GM18499 (cell line): Measurements from ENCODE around the gene TGM3.

Experiments used
- ATAC-seq: cut with Tn5 transposase; IDR thresholded peaks from one replicate; pipeline ENCODE4 v1.9.1; 2021; ENCODE audit warnings: moderate number of reproducible peaks; ENCODE audit not compliant: insufficient read depth, unreplicated experiment

TGM3 gene

GRCh38 chr20:2368621-2369020 is 72.8 kb downstream of the TGM3 start:
- ATAC-seq = no peak

GRCh38 chr20:2373098-2373497 is 77.3 kb downstream of the TGM3 start:
- ATAC-seq = no peak

DNA sequence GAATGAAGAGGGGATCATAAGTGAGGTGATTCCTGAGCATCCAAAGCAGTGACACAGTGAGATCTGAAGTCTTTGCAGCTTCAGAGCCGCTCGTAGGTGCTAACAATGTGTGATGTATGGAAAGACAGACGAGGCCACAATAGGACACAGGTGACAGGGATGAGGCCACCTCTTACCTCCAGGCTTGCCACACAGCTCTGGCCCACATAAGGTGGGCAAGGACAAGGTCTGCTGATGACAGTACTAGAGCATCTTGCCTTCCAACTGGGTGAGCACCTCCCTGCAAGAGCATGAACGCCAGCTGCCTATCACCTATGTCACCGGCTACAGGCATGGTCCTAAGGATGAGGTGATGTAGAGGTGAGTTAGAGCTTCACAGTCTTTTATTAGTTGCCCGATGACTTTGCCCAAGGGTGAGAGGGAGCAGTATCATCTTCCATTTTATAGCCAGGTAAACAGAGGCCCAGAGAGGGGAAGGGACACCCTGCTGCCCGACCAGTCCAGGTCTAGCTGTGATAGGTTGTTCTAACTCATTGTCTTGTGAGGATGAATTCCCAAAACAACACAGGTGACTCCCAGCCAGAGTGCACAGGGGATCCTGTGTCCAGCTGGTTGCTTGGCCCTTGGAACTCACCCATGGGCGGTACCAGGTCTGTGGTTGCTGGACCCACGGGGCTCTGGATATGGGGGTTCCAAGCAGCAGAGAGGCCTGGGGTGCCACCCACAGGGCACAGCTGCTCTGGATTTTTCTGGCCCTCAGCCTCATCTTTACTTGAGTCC is 78.7 kb downstream of the TGM3 start:
- no peak for ATAC-seq

DNA sequence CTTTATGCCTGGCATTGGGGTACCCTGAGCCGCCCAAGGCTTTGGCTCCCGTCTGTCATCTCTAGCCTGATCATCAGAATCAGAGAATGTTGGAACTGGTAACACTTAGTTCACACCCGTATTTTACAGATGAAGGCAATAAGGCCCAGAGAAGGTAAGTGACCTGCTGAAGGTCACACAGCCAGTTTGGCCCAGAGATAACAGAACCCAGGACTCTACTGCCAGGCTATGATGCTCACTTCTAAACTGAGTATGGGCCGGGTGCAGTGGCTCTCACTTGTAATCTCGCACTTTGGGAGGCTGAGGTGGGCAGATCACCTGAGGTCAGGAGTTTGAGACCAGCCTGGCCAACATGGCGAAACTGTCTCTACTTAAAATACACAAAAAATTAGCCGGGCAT is 83.1 kb downstream of the TGM3 start:
- ATAC-seq = no peak

DNA sequence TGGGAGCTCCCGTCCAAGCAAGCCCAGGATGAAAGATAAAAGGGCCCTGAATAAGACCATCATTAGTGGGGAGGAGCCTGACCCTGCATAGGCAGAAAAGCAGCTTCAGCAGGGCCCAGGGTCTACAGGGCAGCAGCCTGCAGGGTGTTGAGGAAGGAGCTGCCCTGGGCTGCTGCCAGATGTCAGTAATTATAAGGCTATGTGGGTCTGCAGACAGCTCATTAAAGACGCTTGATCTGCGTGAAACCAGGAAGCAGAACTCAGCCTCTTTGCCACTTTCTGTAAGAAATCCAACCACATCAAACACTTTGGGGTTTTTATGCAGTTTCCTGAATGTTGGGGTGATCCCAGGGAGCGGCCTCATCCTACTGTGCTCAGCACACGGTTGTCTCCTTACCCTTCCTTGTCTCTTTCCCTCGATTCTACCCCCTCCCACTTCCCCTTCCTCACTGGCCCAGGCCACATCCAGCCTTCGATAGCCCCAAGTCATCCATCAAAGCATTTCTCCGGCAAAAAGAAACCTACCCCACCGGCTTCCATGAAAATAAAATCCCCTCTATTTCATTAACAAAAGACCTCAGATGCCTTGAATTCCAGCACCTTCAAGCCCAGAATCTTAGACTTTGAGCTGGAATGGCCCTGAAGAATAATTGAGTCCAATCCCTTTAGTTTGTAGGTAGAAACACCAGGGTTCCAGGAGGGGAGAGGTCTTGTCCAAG is 83.9 kb downstream of the TGM3 start:
- ATAC-seq = no peak

DNA sequence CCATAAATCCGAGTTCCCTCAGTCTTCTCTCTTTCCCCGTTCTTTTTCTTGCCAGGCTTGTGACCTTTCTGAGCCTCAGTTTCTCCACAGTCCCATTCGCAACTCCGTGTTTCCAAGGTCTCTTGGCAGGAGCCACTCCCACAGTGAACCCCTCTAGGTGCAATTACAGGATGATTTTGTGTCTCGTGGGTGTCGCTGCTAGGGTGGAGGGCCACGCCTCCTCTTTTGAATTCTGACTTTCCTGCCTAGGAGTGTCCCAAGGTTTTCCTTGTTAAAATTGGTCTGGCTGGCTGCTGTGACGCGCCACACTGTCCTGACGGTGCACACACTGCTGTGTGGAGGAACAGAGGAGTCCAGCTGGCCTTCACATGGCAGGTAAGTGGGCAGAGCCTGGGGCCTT is 84.8 kb downstream of the TGM3 start, which contains the start of gene TGM6:
TSS of gene TGM6 (plus strand) at position 301 of the 400 bp plus-strand sequence. CDS start at position 369, 68 bp downstream.
- ATAC-seq = no peak

- no peak for ATAC-seq
Measured at GRCh38 chr20:2381303-2381702, 85.5 kb downstream of the TGM3 start.

DNA sequence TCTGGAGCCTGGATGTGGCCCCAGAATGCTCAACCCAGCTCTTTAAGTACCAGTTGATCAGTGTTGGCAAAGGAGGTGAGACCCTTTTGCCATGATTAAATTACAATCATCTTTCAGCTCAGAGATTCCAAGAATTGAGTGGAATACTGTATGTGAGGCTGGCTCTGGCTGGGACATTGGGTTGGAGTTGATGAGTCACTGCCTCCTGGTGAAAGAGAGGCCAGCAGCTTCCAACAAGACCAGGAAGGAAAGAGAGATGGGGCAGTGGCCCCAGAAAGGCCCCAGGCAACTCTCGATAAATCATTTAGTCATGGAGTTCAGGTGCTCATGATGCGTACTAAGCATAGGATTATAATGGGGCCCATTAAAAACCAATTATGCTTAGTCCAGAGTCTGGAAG is 87.0 kb downstream of the TGM3 start:
- no peak for ATAC-seq

DNA sequence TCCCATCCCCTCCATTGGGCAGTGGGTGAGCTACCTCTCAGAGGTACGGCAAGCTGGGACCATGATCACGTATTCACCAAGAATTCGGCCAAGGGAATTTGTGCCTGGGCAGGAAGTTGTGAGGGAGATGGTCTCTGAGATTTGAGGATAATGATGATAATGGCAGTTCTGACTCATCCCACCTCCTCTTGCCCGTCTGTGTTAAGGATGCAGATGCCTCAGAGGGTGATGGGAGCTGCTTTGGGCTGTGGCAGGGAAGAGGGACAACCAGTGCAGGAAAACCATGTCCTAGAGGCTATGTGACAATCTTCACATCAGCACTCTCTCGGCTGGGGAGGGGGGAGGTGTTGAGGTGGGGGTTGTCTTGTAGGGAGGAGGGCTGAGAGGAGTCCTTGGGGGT is 89.2 kb downstream of the TGM3 start:
- no peak for ATAC-seq

- ATAC-seq = no peak
Measured at GRCh38 chr20:2385496-2385895, 89.7 kb downstream of the TGM3 start.

DNA sequence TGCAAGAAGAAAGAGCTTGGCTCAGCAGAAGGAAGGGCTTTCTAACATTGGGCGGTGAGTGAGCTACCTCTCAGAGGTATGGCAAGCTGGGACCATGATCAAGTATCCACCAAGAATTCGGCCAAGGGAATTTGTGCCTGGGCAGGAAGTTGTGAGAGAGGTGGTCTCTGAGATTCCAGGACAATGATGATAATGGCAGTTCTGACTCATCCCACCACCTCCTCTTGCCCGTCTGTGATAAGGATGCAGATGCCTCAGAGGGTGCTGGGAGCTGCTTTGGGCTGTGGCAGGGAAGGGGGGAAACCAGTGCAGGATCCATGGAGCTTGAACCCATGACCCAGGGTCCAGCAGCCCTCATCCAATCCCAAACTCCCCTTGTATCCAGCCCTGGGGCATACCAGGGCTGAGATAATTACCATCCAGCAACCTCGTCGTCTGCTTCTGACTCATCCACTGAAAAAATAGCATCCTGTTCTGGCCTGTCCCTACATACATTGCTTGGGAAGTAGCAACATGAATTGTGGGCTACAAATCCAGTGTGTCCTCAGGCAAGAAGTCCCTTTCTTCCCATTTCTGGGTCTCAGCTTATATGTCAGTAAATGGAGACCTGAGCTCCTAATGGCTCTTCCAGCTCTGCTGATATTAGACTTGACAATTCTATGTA is 90.8 kb downstream of the TGM3 start:
- ATAC-seq = no peak

- no peak for ATAC-seq
Measured at GRCh38 chr20:2387180-2387577, 91.4 kb downstream of the TGM3 start.

DNA sequence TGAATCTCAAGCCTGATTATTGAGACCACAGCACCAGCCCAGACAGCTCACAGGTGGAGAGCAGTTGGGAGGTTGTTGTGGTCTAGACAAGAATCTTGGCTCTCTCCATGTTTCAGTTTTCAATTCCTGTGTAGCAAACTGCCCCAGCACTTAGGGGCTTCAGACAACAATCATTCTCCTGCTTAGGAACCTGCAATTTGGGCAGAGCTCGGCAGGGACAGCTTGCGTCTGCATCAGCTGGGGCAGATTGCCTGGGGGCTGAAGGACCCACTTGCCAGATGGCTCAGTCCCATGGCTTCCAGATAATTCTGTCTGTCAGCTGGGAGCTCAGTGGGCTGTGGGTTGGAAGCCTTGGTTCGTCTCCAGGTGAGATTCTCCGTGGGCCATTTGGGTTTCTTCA is 91.8 kb downstream of the TGM3 start:
- ATAC-seq = no peak
